H1 (cell line): ENCODE data around the gene PARP14. TPM values are rescaled to one million over a fixed set of nuclear protein-coding genes. Genes with fewer than 3 reads are reported as not detected.

Experiments
- CTBP2 ChIP-seq: IDR thresholded peaks from 2 replicates; pipeline ENCODE4 v1.7.0; 2011; ENCODE audit warnings: borderline replicate concordance, mild to moderate bottlenecking, moderate library complexity, mixed read lengths, low read length; ENCODE audit not compliant: insufficient read depth, insufficient read length
- FOSL1 ChIP-seq: IDR thresholded peaks from 2 replicates; pipeline ENCODE4 v1.6.1; 2011; ENCODE audit warnings: mild to moderate bottlenecking, low read depth, low read length, moderate library complexity; ENCODE audit not compliant: insufficient read depth
- JUND ChIP-seq: IDR thresholded peaks from 2 replicates; pipeline ENCODE4 v1.6.1; 2011; ENCODE audit warnings: mild to moderate bottlenecking, improper control_type of control experiment, low read length
- RXRA ChIP-seq: IDR thresholded peaks from 2 replicates; pipeline ENCODE4 v1.6.1; 2011; ENCODE audit warnings: low read depth, mild to moderate bottlenecking, low read length, moderate library complexity; ENCODE audit not compliant: insufficient read depth
- SAP30 ChIP-seq: fragments of 300-600 bp; sonication (generic); IDR thresholded peaks from 2 replicates; pipeline ENCODE4 v1.7.1; 2012; ENCODE audit warnings: low read length, moderate library complexity, mild to moderate bottlenecking, inconsistent platforms; ENCODE audit not compliant: insufficient read depth, insufficient replicate concordance
- SP4 ChIP-seq: IDR thresholded peaks from 2 replicates; pipeline ENCODE4 v1.6.1; 2012; ENCODE audit warnings: low read length, inconsistent platforms
- polyA plus RNA-seq, 7 experiments: library from polyadenylated mRNA; depleted of rRNA in 3 of 7; stranded (reverse) in 5 of 7; unstranded in 2 of 7; fragments of >200 nt in 5 of 7; fragments of 200-250 nt in 2 of 7; gene quantifications; 1 replicate in 5 of 7; 2 replicates in 1 of 7; 4 replicates in 1 of 7; pipeline versions ENCODE4 v1.2.1 to v1.2.3, GENCODE V29; 2011 to 2013; ENCODE audit warnings: missing spikeins in 2 of 7, mixed read lengths in 2 of 7
- total RNA-seq: library from RNA; stranded (reverse); fragmentation: NEBNext Ultra II Directional; extraction: Animal tissue kit (Norgen Biotek cat#: 25700); gene quantifications from 2 replicates; pipeline ENCODE4 v1.2.1, GENCODE V29; 2021

Gene PARP14
- total and polyA plus RNA-seq, 2 of the 8 experiments (the other 6 are each of a cell fraction or from before 2014, with no cell fraction given): 12.6 to 17.6 TPM

- TF ChIP-seq JUND: no peak
- TF ChIP-seq FOSL1: no peak
- no peak for TF ChIP-seq SP4
- TF ChIP-seq RXRA: no peak
- no peak for TF ChIP-seq CTBP2
- no peak for TF ChIP-seq SAP30
Observed at GRCh38 chr3:122742234-122742633, 61.6 kb downstream of the PARP14 start (continued).
